ENCODE data around the gene MCHR2.

- TF ChIP-seq CTCF (IDR thresholded peaks at IDR 0.05) = no peak
- TF ChIP-seq POLR2AphosphoS5 (IDR thresholded peaks at IDR 0.05) = no peak
- no peak for TF ChIP-seq POLR2A (IDR thresholded peaks at IDR 0.05)
These were observed 42.0 kb upstream of the MCHR2 start for GRCh38 chr6:100035873-100036653.

All from suprapubic skin (tissue), 4 donors.